GM12891 (cell line): ENCODE measurements around the gene ELMO1.

Experiments
- POLR2AphosphoS5 ChIP-seq: IDR thresholded peaks from 2 replicates; pipeline ENCODE4 v1.6.1; 2011; ENCODE audit warnings: low read depth, low read length, control low read depth
- TAF1 ChIP-seq: IDR thresholded peaks from 2 replicates; pipeline ENCODE4 v1.6.1; 2011; ENCODE audit warnings: low read depth, low read length, control low read depth

- TF ChIP-seq POLR2AphosphoS5 (no peak), TAF1 (no peak)
Observed at GRCh38 chr7:36809086-36809485, 639.6 kb downstream of the ELMO1 start.
